GM18508 (cell line): Measurements from ENCODE around the gene RP2.

Experiments used
- ATAC-seq: cut with Tn5 transposase; IDR thresholded peaks from one replicate; pipeline ENCODE4 v1.9.1; 2021; ENCODE audit warnings: moderate number of reproducible peaks; ENCODE audit not compliant: insufficient read depth, unreplicated experiment

RP2 gene

DNA sequence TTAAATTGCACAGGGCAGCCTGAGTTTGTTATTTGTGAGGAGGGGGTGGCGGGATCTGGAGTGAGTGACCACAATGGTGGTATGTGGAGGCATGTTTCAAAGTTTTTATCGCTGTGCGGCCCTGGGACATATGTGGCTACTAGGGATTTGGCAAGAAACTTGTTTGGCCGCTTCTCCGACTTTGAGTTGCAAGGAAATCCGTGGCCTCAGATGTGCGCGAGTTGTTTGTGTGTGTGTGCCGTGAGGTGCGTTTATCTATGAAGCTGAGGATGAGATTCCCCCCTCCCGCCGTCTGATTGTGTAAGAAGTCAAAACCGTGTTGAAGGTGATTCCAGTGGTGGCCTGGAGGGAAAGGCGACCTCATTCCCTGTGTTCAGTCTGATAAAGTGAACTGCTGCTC, 76.8 kb downstream of the RP2 start:
- no peak for ATAC-seq

DNA sequence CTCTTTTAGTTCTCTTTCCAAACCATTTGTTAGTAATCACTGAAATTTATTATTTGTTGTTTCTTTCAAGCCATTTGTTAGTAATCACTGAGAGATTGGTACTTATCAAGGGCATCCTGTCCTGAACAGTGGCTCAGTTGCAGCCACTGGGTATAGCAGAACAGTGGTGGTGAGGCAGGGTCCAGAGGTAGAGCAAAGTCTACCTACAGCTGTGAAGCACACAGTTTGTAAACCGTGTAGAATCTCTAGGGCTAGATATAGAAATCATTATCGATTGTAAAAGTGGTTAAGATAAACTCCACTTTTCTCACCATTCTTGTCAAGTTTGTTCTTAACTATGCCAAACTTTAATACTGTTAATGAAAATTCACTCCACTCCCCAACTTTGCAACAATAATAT, 79.4 kb downstream of the RP2 start:
- no peak for ATAC-seq

DNA sequence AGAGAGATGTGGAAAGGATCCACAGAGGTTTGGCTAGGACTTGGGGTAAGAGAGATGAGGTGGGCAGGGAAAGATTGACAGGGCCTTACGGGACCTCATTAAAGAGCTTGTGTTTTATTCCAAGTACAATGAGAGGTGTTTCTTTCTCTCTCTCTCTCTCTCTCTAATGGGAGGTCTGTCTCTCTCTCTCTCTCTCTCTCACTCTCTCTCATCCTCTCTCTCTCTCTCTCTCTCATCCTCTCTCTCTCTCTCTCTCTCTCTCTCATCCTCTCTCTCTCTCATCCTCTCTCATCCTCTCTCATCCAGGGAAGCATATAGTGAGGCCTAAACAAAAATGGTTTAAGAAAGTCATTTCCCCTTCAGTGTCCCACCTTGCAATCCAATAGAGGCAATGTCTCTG, 80.8 kb downstream of the RP2 start:
- no peak for ATAC-seq

DNA sequence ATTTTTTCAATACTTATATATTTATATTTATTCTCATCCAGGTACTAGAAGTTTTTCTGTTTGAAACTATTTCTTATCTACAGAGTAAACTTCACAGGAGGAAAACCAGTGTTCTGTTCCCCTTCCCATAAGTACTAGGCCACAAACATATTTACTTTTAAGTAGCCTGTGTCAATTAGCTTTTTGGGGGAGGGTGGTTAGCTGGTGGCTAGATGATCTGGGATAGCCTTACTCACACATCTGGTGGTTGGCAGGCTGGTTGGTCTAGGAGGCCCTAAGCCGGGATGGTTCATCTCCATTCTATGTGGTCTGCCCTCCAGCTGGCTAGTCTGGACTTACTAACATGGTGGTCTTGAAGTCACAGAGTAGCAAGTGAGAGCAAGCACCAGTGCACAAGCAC, 81.6 kb downstream of the RP2 start:
- no peak for ATAC-seq

DNA sequence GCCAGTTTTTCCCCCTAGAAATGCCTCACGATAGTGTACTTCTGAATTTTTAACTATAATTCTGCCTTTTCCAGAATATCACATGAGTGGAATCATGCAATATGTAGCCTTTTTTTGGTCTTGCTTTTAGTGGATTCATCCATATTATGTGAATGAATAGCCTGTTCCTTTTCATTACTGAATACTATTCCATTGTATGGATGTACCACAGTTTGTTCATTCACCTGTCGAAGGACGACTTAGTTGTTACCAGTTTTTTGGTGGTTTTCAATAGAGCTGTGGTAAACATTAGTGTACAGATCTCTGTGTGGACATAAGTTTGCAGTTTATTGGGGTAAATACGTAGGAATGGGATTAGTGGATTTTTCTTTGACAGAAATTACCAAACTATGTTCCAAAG, 83.4 kb downstream of the RP2 start:
- ATAC-seq = no peak

DNA sequence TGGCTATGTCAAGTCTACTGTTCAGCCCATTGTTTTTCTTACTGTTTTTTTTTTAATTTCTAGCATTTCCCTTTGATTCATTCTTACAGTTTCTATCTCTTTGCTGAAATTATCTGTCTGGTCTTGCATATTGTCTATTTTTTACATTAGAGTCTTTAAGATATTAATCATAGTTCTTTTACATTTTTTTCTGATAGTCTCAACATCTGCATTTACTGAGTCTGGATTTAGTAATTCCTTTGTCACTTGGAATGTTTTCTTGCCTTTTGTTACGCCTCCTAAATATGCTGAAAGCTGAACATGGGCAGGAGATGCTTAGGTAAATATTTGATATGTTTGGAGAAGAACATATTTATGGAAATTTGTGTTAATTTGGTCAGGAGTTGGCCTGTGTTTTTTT, 85.8 kb downstream of the RP2 start:
- ATAC-seq = no peak

DNA sequence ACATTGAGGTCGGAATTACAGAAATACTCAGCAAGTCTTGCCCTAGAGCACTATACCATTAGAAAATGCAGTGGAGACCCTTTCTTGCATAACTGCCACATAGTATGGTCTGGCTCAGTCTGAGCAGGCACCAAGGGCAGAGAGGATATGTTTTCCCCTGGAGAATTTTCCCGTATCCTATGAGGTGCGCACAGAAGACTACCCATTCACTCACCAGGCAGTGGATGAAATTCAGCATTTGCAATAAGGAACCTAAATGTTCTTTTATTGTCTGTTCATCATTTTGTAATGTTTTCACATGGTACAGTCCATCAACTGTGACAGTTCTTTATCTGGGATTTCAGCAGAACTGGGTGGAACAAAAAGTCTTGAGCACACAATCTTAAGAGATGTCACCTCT, 90.9 kb downstream of the RP2 start:
- no peak for ATAC-seq

DNA sequence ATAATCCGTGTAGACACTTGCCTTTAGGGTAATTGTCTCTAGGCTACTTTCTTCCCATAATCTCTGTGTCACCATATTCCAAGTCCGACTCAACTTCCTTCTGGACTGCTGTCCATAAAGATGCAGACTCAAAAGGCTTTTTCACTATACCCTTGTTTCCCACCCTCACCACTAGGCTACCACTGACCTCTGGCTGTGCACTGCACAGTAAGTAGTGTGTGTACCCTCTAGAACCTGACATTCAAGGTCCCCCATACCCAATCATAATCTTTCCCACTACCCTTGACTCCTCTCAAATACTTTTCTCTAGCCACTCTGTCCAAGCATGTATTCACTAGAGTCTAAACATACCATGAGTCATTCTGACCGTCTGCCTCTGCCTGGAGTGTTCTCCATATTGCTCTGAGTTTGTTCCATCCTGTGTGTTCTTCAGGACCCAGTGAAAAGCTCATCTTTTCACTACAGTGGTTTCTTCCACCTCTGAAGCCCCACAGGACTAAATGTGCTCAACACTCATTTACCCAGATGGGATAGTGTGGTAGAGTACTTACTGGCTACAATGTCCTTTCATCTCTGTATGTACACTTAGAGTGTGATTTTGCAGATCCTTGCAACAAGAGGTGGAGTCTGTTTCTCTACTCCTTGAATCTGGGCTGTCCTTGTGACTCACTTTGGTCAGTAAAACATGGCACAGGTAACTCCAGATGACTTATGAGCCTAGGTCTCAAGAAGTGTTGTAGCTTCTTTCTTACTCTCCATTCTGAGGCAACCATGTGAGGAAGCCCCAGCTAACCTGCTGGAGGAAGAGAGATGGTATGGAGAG, 92.8 kb downstream of the RP2 start:
- ATAC-seq = no peak
